T-helper 2 cell treated with Interferon-gamma antibody and Interleukin-4, amounts not matched to agents 100 ng/mL and 5 ng/mL, for 36 hours (primary cell): ENCODE data around the gene SAE1. TPM values are rescaled to one million over a fixed set of nuclear protein-coding genes. Genes with fewer than 3 reads are reported as not detected.

Source experiments
- intact Hi-C: fragments of 100-400 bp; cut with micrococcal nuclease; formaldehyde crosslinking; loops from one replicate; pipeline ENCODE4 v1.15.1; 2023
- total RNA-seq: library from RNA; stranded (reverse); gene quantifications from 2 replicates; pipeline ENCODE4 v1.2.3, GENCODE V29; 2022

SAE1 gene
- total RNA-seq, 1 donor from 2014 or later: 152 TPM

DNA sequence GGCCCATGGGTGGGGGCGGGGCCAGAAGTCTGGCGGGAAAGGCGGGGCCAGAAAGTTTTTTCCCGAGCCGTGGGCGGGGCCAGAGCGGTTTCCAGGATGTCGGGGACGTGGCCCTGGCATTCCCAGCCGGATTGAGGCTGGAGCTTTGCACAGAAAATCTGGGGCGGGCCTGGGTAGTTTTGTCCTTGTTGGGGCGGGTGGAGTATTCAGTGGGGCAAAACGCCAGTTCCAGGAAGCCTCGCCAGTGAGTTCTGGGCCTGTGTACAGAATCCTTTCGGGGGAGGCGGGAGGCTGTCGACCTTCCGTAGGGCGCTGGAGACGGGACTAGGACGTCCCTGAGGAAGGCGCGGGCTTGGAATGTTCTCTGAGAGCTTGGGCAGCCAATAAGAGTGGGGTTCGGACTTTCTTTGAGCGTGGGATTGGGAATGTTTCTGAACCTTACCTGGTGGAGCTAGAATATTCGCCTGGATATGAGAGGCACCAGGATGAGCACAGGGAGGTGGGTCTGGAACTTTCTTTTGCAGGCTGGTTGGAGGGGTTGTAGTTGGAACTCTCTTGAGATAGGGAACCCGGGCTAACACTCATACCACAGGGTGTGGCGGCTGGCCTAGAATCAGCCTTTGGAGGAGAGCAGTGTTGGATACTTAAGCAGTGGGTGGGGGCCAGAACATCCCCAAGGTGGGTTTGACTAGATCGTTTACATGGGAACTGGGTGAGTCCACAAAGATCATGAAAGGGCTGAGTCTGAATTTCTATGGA is 127.0 kb downstream of the SAE1 start:
- intact Hi-C loops: loop anchor here (1.0 to 5.0 kb wide), 3 partner anchors 17 to 910 kb away; partner anchors contain the start of gene INAFM1

DNA sequence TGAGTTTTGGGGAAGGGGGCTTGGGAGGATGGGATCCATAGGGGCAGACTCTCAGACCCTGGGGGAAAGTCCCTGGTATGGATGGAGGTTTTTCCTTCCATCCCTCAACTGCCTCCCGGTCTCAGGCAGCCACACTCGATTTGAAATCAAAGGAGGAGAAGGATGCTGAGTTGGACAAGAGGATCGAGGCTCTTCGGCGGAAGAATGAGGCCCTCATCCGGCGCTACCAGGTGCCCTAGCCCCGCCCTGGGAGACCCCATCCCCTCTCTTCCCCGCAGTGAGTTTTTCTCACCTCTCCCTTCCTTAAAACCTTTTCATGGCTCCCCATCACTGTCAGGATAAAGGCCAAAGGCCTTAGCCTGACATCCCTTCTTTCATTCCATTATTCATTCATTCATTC is 127.8 kb downstream of the SAE1 start:
- intact Hi-C loops: loop anchor here (5.0 kb wide), 1 partner anchor 909 kb away; no protein-coding TSS in a partner anchor

DNA sequence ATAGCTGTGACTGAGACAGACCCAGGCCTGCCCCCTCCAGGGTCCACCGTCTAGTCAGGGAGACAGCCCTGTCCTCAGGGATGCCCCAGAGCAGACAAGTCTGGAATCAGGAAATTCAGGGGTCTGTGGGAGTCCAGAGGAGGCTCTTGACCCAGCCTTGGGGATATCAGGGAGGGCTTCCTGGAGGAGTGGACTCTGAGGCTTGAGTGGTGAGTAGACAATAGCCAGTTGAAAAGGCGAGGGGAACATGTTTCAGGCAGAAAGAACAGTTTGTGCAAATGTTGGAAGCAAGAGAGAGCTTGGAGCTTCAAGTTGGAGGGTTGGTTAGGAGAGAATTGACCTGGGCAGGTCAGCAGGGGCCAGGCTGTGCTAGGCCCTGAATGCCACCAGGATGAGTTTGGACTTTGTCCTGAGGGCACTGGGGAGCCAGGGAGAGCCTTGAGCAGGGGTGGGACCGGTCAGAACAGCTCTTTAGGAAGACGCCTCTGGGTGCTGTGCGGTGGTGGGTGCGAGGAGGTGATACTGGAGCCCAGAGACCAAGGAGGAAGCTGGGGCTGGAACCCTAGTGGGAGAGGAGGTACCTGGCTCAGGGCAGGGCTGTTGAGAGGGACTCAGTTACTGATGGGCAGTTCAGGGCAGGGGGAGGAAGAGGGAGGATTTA is 128.4 kb downstream of the SAE1 start:
- intact Hi-C loops: loop anchor here (5.0 kb wide), 1 partner anchor 908 kb away; no protein-coding TSS in a partner anchor

Other genes starting within 250 kb of the SAE1 start
- gene NPAS1, start 111.0 kb upstream of the SAE1 start, total RNA-seq: 0.23 TPM in 1 of 2 replicates, not detected in the other
- gene TMEM160, start 82.2 kb upstream of the SAE1 start, total RNA-seq: 46.4 and 47.6 TPM in 2 replicates
- gene ZC3H4, start 17.1 kb upstream of the SAE1 start, total RNA-seq: 106 and 109 TPM in 2 replicates
- 11.7 and 13.0 TPM in 2 replicates for gene BBC3, start 100.4 kb downstream of the SAE1 start, total RNA-seq
- 30.4 and 34.7 TPM in 2 replicates for gene CCDC9, start 125.7 kb downstream of the SAE1 start, total RNA-seq
- gene INAFM1, start 144.1 kb downstream of the SAE1 start, total RNA-seq: 8.7 and 10.2 TPM in 2 replicates
- 1.4 and 1.7 TPM in 2 replicates for gene C5AR1, start 179.0 kb downstream of the SAE1 start, total RNA-seq
- 0.86 and 0.95 TPM in 2 replicates for gene C5AR2, start 201.3 kb downstream of the SAE1 start, total RNA-seq
- gene DHX34, start 218.5 kb downstream of the SAE1 start, total RNA-seq: 15.0 and 15.5 TPM in 2 replicates